Measurements from ENCODE around the gene LRCOL1.

Gene LRCOL1

DNA sequence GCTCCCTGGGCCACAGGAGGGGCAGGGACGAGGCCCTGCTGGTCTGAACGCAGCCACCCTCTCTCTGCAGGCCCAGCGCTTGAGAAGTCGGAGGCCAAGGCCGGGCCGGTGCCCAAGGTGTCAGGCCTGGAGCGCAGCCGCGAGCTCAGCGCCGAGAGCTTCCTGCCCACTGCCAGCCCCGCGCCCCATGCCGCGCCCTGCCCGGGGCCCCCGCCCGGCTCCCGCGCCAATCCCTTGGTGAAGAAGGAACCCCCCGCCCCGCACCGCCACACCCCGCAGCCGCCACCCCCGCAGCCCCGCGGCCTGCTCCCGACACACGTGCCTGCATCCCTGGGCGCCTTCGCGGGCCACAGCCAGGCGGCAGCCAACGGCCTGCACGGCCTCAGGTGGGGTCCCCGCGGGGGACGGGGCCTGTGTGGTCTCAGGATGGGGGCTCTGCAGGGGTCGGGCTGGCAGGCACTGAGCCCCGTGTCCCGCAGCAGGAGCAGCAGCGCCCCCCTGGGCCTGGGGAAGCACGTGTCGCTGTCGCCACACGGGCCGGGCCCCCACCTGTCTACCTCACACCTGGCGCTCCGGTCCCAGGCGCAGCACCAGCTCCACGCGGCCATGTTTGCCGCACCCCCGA lies 40.4 kb downstream of the LRCOL1 start:
- in situ Hi-C loops (cut with HindIII; ENCODE audit: low pct_unique_long_range_greater_than_20kb, low sequenced_read_pairs): no loop called here
- TF ChIP-seq JUND (IDR thresholded peaks at IDR 0.05; ENCODE audit: low read depth): no peak
- DNase-seq (ENCODE audit: low read depth in 1 of 2, low spot score in 1 of 2): no peak

DNA sequence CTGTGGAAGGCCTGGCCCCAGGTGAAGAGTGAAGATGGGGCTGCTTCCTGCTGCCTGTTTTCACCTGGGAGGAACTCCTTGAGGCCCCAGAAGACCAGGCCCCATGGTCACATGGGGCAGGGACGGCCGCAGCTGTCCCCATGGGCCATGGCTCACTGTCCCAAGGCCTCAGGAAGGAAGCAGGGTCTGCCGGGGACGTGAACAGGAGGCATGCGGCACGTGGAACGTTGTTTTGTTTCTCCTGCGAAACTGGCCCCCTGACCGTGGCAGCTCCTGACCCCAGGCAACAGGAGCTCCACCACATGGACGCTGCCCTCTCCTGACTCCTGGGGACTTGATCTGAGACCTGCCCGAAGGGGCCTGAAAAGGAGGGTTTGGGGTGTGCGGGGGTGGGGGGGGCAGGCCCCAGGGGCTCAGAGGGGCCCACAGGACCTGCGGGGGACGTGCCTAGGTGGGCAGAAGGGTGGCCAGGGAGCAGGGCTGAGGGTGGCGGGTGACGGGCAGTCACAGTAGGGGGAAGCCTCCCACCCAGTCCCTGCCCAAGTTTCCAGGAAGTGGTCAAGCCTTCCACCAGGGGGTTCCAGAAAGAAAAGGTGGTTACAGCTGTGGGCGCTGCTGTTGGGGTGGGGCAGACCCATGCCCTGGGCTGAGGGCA lies 41.4 kb downstream of the LRCOL1 start:
- in situ Hi-C loops (cut with HindIII; ENCODE audit: low pct_unique_long_range_greater_than_20kb, low sequenced_read_pairs): no loop called here
- no peak for TF ChIP-seq JUND (IDR thresholded peaks at IDR 0.05; ENCODE audit: low read depth)

DNA sequence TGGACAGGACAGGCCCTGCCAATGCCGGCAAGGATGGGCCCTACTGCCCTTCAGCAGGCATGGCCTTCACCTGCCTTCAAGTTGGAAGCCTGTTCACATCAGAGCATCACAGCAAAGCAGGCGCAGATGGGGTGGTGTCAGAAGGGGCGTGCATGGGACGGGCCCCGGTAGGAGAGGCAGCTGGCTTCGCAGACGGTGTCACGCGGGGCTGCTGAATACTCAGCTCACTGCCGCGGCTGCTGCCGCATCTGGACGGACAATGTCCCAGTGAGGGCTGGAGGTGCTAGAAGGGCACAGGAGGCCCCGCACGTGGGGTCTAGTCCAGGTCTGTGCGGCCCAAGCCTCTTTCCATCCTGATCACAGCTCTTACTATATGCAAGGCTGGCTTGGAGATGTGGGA lies 42.1 kb downstream of the LRCOL1 start:
- TF ChIP-seq JUND (IDR thresholded peaks at IDR 0.05; ENCODE audit: low read depth): no peak
- in situ Hi-C loops (cut with HindIII; ENCODE audit: low pct_unique_long_range_greater_than_20kb, low sequenced_read_pairs): no loop called here
- DNase-seq (ENCODE audit: low read depth in 1 of 2, low spot score in 1 of 2): no peak

More for the DNA sequence above, 41.4 kb downstream of the LRCOL1 start:
- no peak for DNase-seq (ENCODE audit: low read depth in 1 of 2, low spot score in 1 of 2)

DNA sequence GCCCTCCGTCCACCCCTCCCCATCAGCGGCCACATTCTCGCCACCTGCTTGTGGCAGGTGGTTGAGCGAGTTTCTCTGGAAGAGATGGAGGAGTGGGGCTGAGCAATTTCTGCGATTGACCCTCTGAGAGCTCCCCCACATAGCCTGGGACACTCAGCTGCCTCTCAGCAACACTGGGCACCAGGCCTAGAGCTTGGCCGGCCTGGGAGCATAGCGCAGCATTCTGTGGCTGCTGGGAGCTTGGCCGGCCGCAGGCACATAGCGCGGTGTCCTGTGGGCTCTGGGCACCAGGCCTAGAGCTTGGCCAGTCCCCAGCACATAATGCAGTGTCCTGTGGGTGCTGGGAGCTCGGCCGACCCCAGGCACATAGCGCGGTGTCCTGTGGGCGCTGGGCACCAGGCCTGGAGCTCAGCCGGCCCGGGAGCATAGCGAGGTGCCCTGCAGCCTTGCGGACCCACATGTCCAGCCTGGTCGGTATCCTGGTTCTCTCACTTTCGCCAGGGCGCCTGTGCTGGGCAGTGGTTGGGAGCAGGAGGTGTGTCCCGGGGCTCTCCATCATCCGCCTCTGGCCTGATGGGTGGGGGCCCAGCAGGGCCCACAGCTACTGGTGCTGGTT lies 43.8 kb downstream of the LRCOL1 start:
- in situ Hi-C loops (cut with HindIII; ENCODE audit: low pct_unique_long_range_greater_than_20kb, low sequenced_read_pairs): no loop called here
- no peak for TF ChIP-seq JUND (IDR thresholded peaks at IDR 0.05; ENCODE audit: low read depth)
- no peak for DNase-seq (ENCODE audit: low read depth in 1 of 2, low spot score in 1 of 2)

DNA sequence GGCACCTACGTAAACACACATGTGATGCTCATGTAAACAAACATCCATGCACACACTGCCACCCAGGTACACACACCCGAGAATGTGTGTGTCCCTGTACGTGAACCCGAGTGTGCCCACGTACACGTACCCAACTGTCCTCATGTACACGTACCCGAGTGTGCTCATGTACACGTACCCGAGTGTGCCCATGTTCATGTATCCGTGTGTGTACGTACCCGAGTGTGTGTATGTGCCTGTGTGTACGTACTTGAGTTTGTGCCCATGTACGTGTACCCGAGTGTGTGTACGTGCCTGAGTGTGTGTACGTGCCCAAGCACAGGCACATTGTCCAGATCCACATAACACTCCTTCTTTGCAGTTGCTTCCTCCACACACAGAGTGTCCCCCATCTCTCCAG lies 45.0 kb downstream of the LRCOL1 start:
- no peak for DNase-seq (ENCODE audit: low read depth in 1 of 2, low spot score in 1 of 2)
- in situ Hi-C loops (cut with HindIII; ENCODE audit: low pct_unique_long_range_greater_than_20kb, low sequenced_read_pairs): no loop called here
- no peak for TF ChIP-seq JUND (IDR thresholded peaks at IDR 0.05; ENCODE audit: low read depth)

DNA sequence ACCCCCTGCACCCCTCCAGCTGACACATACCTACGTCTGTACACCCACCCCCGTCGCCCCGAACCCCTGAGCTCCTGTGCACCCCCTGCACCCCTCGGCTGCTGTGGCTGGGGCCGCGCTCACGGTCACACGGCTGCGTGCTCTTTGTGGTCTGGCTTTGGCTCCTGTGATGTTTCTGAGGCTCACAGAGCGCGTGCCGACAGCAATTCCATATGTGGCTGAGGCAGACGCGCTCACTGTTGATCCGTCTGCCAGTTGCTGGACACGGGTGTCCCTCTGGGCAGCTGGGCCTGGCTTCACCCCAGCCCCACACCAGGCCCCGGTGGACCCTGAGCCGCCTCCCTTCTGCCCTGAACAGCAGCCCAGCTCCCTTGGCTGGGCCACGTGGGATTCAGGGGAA lies 46.5 kb downstream of the LRCOL1 start:
- TF ChIP-seq JUND (IDR thresholded peaks at IDR 0.05; ENCODE audit: low read depth): no peak
- in situ Hi-C loops (cut with HindIII; ENCODE audit: low pct_unique_long_range_greater_than_20kb, low sequenced_read_pairs): no loop called here
- DNase-seq (ENCODE audit: low read depth in 1 of 2, low spot score in 1 of 2): no peak

DNA sequence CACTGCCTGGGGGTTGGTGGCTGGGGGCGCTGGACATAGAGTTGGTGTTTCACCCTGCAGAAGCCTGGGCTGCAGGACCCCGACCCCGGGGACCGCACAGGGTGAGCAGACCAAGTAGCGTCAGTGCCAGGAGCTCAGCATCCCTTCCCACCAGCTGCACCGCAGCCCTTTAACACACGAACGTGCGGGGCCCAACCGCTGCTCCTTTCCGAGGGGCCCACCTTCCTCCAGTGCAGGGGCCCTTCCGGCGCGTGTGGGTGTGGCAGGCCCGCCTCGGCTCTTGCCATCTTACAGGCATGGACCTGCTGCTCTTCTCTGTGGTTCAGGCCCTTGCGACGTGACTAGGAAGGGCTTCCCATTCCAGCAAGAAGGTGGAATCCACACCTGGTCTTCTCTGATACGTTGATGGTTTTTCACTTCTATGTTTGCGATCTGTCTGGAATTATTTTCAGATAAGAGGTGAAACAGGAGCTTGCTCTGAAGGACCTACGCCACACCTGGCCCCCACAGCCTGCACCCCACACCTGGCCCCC lies 47.8 kb downstream of the LRCOL1 start:
- in situ Hi-C loops (cut with HindIII; ENCODE audit: low pct_unique_long_range_greater_than_20kb, low sequenced_read_pairs): no loop called here
- no peak for DNase-seq (ENCODE audit: low read depth in 1 of 2, low spot score in 1 of 2)

DNA sequence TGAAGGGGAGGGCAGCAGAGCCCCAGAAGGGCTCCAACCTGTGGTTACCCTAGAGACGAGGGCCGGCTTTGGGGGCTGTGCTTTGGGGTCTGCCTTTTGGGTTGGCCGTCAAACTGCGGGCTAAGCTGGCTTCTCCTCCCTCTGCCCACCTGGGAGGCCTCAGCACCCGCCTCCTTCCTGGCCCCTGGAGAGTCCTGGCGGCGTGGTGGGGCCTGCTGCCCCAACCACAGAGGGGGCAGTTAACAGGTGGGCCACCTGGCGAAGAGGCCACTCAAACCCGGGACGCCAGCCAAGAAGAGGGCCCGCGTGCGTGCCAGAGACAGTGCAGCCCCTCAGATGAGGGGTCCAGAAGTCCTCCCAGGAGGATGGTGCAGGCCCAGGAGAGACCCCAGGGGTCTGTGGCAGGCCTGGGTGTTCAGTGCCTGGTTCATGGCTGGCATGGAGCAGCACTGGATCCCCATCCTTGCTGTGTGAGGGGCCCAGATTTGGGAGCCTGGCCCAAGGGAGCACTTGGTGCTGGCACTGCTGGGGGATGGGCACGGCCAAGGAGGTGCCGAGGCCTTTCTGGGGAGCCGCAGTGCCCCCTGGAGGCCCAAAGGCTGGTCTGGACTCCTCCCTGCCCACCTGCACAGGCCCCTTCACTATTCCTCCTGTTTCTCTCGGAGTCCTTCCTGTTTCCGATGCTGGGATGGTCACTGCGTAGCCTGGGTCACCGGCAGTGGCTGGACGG lies 48.8 kb downstream of the LRCOL1 start:
- DNase-seq (ENCODE audit: low read depth in 1 of 2, low spot score in 1 of 2): peak; percentile 41 to 69
- TF ChIP-seq JUND (IDR thresholded peaks at IDR 0.05; ENCODE audit: low read depth): no peak
- in situ Hi-C loops (cut with HindIII; ENCODE audit: low pct_unique_long_range_greater_than_20kb, low sequenced_read_pairs): no loop called here

More for the DNA sequence above, 47.8 kb downstream of the LRCOL1 start:
- TF ChIP-seq JUND (IDR thresholded peaks at IDR 0.05; ENCODE audit: low read depth): no peak

DNA sequence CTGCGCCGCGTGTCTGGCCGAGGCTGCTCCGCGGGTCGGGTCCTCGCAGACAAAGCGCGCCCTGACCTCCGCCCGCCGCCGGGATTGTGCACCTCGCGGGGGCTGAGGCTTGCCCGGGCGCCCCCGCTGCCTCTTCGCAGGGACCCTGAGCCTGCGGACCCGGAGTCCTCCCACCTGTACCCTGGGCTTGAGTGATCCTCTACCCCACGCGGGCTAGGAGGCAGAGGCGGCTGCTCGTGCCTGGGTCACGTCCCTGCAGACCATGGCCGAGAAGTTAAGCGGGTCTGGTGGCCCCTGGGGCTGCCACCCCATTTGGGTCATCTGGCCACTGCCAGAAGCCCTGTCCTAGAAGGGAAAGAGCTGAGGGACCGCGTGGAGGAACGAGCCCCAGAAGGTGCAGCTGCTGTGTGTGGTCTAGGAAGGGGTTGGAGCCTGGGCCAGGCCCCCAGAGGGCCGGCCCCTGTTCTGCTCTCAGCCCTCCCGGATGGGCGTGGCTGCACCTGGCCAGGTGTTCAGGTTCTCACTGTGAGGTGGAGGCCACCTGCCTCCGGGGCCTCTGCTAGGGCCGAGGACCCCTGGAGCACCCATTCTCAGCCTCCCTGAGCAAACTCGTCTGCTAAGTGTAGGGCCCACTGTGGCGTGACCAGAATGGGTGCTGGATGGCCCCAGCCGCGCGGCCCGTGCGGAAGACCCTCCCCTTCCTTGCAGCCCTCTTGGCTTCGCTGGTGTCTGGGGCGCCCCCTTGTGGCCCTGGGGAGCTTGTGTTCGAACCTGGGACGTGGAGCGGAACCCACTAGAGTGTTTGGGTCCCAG lies 49.6 kb downstream of the LRCOL1 start:
- in situ Hi-C loops (cut with HindIII; ENCODE audit: low pct_unique_long_range_greater_than_20kb, low sequenced_read_pairs): no loop called here
- TF ChIP-seq JUND (IDR thresholded peaks at IDR 0.05; ENCODE audit: low read depth): no peak
- DNase-seq (ENCODE audit: low read depth in 1 of 2, low spot score in 1 of 2): peak; percentile 76 to 95

DNA sequence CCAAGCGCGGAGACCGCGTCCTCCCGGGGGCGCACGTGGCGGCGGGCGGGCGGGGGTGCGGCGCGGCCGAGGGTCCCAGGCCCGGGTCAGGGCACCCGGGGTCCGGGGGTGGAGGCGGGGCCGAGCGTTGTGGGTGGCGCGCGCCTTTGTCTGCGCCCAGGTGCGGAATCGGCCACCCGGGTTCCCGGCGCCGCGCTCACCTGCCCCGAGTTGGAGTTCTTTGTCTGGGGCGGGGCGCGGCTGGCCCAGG lies 50.1 kb downstream of the LRCOL1 start:
- peak; percentile 58 to 93 for DNase-seq (ENCODE audit: low read depth in 1 of 2, low spot score in 1 of 2)
- TF ChIP-seq JUND (IDR thresholded peaks at IDR 0.05; ENCODE audit: low read depth): no peak
- in situ Hi-C loops (cut with HindIII; ENCODE audit: low pct_unique_long_range_greater_than_20kb, low sequenced_read_pairs): no loop called here

DNA sequence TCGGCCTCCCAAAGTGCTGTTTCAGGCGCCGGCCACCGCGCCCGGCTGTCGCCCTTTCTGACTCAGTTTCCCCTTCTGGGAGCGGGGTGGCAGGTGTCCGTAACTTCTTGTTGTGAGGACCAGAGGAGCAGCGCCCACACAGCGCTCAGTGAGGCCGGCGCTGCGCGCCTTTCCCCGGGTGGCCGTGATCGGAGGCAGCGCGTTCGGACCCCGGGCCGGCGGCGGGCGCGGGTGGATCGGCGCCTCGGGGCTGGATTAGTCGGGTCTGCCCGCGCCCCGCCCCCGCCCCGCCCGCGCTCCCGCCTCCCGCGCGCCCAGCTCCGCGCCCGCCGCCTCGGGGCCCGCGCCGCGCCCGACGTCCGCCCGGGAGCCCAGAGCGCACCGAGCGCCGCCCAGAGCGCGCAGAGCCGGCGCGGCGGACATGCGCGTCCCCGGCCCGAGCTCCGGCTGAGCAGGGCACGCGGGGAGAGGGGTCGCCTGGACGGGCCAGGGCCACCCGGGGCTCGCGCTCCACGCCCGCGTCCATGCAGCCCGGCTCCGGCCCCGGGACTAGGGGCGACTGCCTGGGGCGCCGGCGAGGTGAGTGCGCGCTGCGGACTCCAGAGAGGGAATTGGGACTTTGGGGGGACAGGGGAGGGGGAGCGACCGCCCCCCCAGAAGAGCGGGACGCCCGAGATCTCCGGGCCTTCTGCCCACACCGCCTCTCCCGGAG lies 50.6 kb downstream of the LRCOL1 start:
- TF ChIP-seq JUND (IDR thresholded peaks at IDR 0.05; ENCODE audit: low read depth): no peak
- in situ Hi-C loops (cut with HindIII; ENCODE audit: low pct_unique_long_range_greater_than_20kb, low sequenced_read_pairs): no loop called here
- peak; percentile 85 to 99 for DNase-seq (ENCODE audit: low read depth in 1 of 2, low spot score in 1 of 2)
